Neural progenitor cell (in vitro differentiated cells): ENCODE results near the gene PARD3B.

Source experiments
- EZH2 ChIP-seq: fragments of 200-600 bp; sonication (generic); IDR thresholded peaks from 2 replicates; pipeline ENCODE4 v1.6.1; 2017; ENCODE audit warnings: antibody characterized with exemption, mild to moderate bottlenecking, moderate library complexity
- TF ChIP-seq, protein P1 (sequence below): fragments of 200-600 bp; sonication (generic); IDR thresholded peaks from 2 replicates; pipeline ENCODE4 v1.5.1; 2017; ENCODE audit warnings: antibody characterized with exemption, mild to moderate bottlenecking

DNA sequence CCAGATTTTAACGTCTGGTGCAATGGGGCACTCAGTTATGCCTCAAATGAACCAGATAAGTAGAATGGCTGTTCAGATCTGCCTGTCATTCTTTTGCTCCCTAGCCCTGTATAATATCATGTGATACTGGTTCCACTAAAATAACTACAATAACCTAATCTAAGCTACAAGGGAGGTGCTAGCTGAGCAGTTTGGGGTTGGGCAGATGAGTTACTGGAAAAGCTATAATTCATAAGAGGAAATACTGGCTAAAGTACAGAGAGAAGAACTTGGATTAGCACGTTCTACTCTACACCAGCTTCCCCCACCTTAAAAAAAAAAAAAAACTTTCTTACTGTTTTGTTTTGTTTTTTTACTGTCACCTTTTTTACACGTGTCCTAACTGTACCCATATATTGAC lies 953.7 kb downstream of the PARD3B start:
- TF ChIP-seq, protein P1, sequence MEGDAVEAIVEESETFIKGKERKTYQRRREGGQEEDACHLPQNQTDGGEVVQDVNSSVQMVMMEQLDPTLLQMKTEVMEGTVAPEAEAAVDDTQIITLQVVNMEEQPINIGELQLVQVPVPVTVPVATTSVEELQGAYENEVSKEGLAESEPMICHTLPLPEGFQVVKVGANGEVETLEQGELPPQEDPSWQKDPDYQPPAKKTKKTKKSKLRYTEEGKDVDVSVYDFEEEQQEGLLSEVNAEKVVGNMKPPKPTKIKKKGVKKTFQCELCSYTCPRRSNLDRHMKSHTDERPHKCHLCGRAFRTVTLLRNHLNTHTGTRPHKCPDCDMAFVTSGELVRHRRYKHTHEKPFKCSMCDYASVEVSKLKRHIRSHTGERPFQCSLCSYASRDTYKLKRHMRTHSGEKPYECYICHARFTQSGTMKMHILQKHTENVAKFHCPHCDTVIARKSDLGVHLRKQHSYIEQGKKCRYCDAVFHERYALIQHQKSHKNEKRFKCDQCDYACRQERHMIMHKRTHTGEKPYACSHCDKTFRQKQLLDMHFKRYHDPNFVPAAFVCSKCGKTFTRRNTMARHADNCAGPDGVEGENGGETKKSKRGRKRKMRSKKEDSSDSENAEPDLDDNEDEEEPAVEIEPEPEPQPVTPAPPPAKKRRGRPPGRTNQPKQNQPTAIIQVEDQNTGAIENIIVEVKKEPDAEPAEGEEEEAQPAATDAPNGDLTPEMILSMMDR: no peak
- no peak for TF ChIP-seq EZH2
